Panc1 (cell line): ENCODE data around the gene KCNQ1OT1. TPM values are rescaled to one million over a fixed set of nuclear protein-coding genes. Genes with fewer than 3 reads are reported as not detected.

ENCODE experiments used
- ATAC-seq: fragments of 200-7000 bp; cut with Tn5 transposase; 2 replicates; pipeline ENCODE4 v1.9.1; 2020; ENCODE audit warnings: mild to moderate bottlenecking, moderate library complexity
- BruUV-seq: library from RNA; stranded (reverse); fragments of 400-500 nt; replicated peaks from 2 replicates; lab custom pipeline; 2021; lab: Mats Ljungman, UMichigan
- CTCF ChIA-PET: fragments of 300-600 bp; sonication (Branson Sonifier 250); formaldehyde crosslinking; loops from one replicate; lab custom pipeline; 2022; ENCODE audit warnings: antibody characterized with exemption; lab: Charles Lee
- POLR2A ChIA-PET: fragments of 300-600 bp; sonication (Branson Sonifier 250); formaldehyde crosslinking; loops from one replicate; lab custom pipeline; 2022; ENCODE audit warnings: antibody characterized with exemption; lab: Charles Lee
- DNase-seq: peaks from one replicate; pipeline ENCODE4 v3.0.0-alpha.2; 2010; ENCODE audit warnings: low read depth, low spot score
- H3K27ac ChIP-seq: 2 replicates; pipeline ENCODE4 v1.5.1; 2011; ENCODE audit warnings: mild to moderate bottlenecking, low read length, inconsistent platforms
- H3K27me3 ChIP-seq: fragments of 200-500 bp; sonication (Bioruptor generic); 2 replicates; pipeline ENCODE4 v1.6.0; 2014; ENCODE audit warnings: low read length, inconsistent platforms; ENCODE audit not compliant: control insufficient read depth, insufficient read depth
- H3K36me3 ChIP-seq: fragments of 200-500 bp; sonication (Bioruptor generic); 2 replicates; pipeline ENCODE4 v1.5.1; 2014; ENCODE audit warnings: inconsistent platforms, mild to moderate bottlenecking, low read length, moderate library complexity; ENCODE audit not compliant: control insufficient read depth, insufficient read depth
- H3K4me1 ChIP-seq: 2 replicates; pipeline ENCODE4 v1.5.1; 2011; ENCODE audit warnings: inconsistent platforms, mild to moderate bottlenecking, low read length, moderate library complexity; ENCODE audit not compliant: control insufficient read depth, insufficient read depth
- H3K4me3 ChIP-seq, 2 experiments: 2 replicates each; pipeline ENCODE4 v1.5.1; 2011 to 2012; ENCODE audit warnings: low read depth in 2 of 2, low read length in 2 of 2, mild to moderate bottlenecking in 2 of 2, inconsistent platforms in 1 of 2, moderate library complexity in 1 of 2
- H3K9me3 ChIP-seq: fragments of 200-500 bp; sonication (Bioruptor generic); 2 replicates; pipeline ENCODE4 v1.5.1; 2014; ENCODE audit warnings: low read depth, mild to moderate bottlenecking, inconsistent platforms, low read length, moderate library complexity; ENCODE audit not compliant: control insufficient read depth, insufficient read depth
- POLR2AphosphoS5 ChIP-seq: IDR thresholded peaks from 2 replicates; pipeline ENCODE4 v1.6.1; 2012; ENCODE audit warnings: mild to moderate bottlenecking, low read depth, low read length, moderate library complexity
- REST ChIP-seq, 2 experiments: IDR thresholded peaks; 2 replicates each; pipeline ENCODE4 v1.6.1; 2011 to 2012; ENCODE audit warnings: low read depth in 2 of 2, control low read depth in 1 of 2, low read length in 1 of 2, mild to moderate bottlenecking in 1 of 2, moderate library complexity in 1 of 2; ENCODE audit not compliant: insufficient read depth in 1 of 2
- SIN3A ChIP-seq: IDR thresholded peaks from 2 replicates; pipeline ENCODE4 v1.6.1; 2012; ENCODE audit warnings: low read depth, mild to moderate bottlenecking, low read length, moderate library complexity, borderline replicate concordance; ENCODE audit not compliant: insufficient read depth
- TCF7L2 ChIP-seq: IDR thresholded peaks from 2 replicates; pipeline ENCODE4 v1.6.1; 2011; ENCODE audit warnings: mild to moderate bottlenecking, low read depth, low read length, inconsistent platforms
- in situ Hi-C: cut with HindIII; loops from 2 replicates; pipeline ENCODE4 v1.10.0; 2016; ENCODE audit warnings: low sequenced_read_pairs, low pct_unique_long_range_greater_than_20kb
- intact Hi-C: fragments of 100-400 bp; cut with micrococcal nuclease; formaldehyde crosslinking; loops from one replicate; pipeline ENCODE4 v1.10.0; 2022; ENCODE audit not compliant: unreplicated experiment
- total RNA-seq: library from RNA; stranded (reverse); gene quantifications from one replicate; pipeline ENCODE4 v1.2.1, GENCODE V29; 2021; ENCODE audit not compliant: unreplicated experiment
- TF ChIP-seq, protein P1 (sequence below): fragments of 450-650 bp; IDR thresholded peaks from 2 replicates; pipeline ENCODE4 v1.5.1; 2017; ENCODE audit warnings: mild to moderate bottlenecking

KCNQ1OT1 gene
- total RNA-seq, 1 experiment from 2014 or later = 1.3 TPM

DNA sequence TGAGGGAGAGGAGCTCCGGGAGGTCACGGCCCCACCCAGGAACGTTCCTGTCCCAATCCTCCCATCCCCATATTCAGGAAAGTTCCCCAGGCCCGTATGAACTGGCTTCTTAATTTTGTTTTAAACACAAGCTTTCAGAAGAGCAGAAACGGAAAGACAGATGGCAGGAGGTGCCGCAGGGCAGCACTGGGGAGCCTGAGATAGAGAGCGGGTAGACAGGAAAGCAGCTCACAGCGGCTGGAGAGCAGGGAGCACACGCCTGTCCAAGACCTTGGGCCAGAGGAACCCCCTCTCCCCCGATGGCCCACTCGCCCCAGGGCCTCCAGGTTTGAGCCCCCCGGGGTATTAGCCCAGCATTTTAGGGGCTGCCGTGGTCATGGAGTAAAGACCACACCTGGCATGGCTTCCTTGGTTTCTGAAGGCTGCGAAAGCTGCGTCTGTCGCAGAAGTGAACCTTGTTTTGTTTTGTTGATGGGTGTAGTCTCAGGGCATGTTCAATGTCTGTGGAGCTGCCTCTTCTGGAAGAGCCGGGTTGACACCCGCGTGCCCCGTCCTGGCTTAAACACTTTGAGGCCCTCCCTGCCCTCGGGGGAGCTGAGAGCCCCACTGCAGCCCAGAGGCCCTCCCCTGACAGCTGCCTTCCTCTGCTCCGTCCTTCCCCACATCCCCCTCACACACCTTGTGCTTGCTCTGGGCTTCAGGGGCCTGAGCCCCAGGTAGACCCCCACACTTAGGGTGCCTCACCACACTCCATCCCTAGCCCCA, 17.9 kb upstream of the KCNQ1OT1 start:
- Histone ChIP-seq H3K27ac (no peak overlapping the region), H3K36me3 (no peaks in the 10 kb centered on the region), H3K27me3 (no peaks in the 10 kb centered on the region), H3K9me3 (no peaks in the 10 kb centered on the region), H3K4me3 (no peak overlapping the region), H3K4me1 (no peaks in the 10 kb centered on the region)
- DNase-seq = no peak
- in situ Hi-C loops = no loop called here
- BruUV-seq = no TSS peak
- intact Hi-C loops = no loop called here
- no peak for TF ChIP-seq SIN3A
- POLR2A ChIA-PET = no interaction called here
- ATAC-seq = no peak
- CTCF ChIA-PET = no interaction called here

- Histone ChIP-seq H3K4me1 (no peaks in the 10 kb centered on the region), H3K27me3 (no peaks in the 10 kb centered on the region), H3K9me3 (no peaks in the 10 kb centered on the region), H3K27ac (no peak overlapping the region), H3K36me3 (no peaks in the 10 kb centered on the region), H3K4me3 (no peak overlapping the region)
- ChIA-PET POLR2A (interaction anchor here (0.5 kb wide), 1 partner anchor 21 kb away, joined by 4 read pairs; no protein-coding TSS in a partner anchor), CTCF (no interaction called here)
- TF ChIP-seq TCF7L2 (no peak), REST (IDR thresholded peaks at IDR 0.05; ENCODE audit: insufficient read depth in 1 of 2, low read depth in 2 of 2, low read length in 1 of 2) (no peak), POLR2AphosphoS5 (no peak), SIN3A (no peak)
- TF ChIP-seq, protein P1, sequence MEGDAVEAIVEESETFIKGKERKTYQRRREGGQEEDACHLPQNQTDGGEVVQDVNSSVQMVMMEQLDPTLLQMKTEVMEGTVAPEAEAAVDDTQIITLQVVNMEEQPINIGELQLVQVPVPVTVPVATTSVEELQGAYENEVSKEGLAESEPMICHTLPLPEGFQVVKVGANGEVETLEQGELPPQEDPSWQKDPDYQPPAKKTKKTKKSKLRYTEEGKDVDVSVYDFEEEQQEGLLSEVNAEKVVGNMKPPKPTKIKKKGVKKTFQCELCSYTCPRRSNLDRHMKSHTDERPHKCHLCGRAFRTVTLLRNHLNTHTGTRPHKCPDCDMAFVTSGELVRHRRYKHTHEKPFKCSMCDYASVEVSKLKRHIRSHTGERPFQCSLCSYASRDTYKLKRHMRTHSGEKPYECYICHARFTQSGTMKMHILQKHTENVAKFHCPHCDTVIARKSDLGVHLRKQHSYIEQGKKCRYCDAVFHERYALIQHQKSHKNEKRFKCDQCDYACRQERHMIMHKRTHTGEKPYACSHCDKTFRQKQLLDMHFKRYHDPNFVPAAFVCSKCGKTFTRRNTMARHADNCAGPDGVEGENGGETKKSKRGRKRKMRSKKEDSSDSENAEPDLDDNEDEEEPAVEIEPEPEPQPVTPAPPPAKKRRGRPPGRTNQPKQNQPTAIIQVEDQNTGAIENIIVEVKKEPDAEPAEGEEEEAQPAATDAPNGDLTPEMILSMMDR = no peak
- in situ Hi-C loops (no loop called here), intact Hi-C loops (no loop called here)
- no peak; the same call in 1 of the 2 replicates for ATAC-seq
- BruUV-seq = no TSS peak
- DNase-seq = no peak
Measured at GRCh38 chr11:2716376-2717095, 16.7 kb upstream of the KCNQ1OT1 start.
